ENCODE results near the gene CHD5. TPM values are rescaled to one million over a fixed set of nuclear protein-coding genes. Genes with fewer than 3 reads are reported as not detected.

Gene CHD5
- total RNA-seq, 1 donor: under 0.01 TPM

GRCh38 chr1:6073480-6074053, 106.6 kb downstream of the CHD5 start:
- Histone ChIP-seq H3K4me3 (ENCODE audit: insufficient read depth, low read length) (no peak overlapping the region), H3K4me2 (ENCODE audit: insufficient read depth, low read length) (no peak overlapping the region), H3K36me3 (ENCODE audit: insufficient read depth, low read length) (no peaks in the 10 kb centered on the region), H3K4me1 (ENCODE audit: insufficient read depth, low read length) (no peaks in the 10 kb centered on the region), H3K27ac (ENCODE audit: low read depth, low read length) (no peak overlapping the region), H4K20me1 (ENCODE audit: insufficient read depth, low read length) (no peaks in the 10 kb centered on the region), H3K9me3 (ENCODE audit: low read depth, low read length) (no peaks in the 10 kb centered on the region), H3K27me3 (ENCODE audit: insufficient read depth, low read length) (no peaks in the 10 kb centered on the region), H2AFZ (ENCODE audit: low read length) (no peak overlapping the region), H3K79me2 (ENCODE audit: insufficient read depth, low read length) (no peaks in the 10 kb centered on the region)
- DNase-seq (ENCODE audit: insufficient read length, low spot score, missing footprints): no peak
- TF ChIP-seq, protein P1, sequence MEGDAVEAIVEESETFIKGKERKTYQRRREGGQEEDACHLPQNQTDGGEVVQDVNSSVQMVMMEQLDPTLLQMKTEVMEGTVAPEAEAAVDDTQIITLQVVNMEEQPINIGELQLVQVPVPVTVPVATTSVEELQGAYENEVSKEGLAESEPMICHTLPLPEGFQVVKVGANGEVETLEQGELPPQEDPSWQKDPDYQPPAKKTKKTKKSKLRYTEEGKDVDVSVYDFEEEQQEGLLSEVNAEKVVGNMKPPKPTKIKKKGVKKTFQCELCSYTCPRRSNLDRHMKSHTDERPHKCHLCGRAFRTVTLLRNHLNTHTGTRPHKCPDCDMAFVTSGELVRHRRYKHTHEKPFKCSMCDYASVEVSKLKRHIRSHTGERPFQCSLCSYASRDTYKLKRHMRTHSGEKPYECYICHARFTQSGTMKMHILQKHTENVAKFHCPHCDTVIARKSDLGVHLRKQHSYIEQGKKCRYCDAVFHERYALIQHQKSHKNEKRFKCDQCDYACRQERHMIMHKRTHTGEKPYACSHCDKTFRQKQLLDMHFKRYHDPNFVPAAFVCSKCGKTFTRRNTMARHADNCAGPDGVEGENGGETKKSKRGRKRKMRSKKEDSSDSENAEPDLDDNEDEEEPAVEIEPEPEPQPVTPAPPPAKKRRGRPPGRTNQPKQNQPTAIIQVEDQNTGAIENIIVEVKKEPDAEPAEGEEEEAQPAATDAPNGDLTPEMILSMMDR (IDR thresholded peaks at IDR 0.05; ENCODE audit: extremely low read depth, low read depth, low read length): no peak

DNA sequence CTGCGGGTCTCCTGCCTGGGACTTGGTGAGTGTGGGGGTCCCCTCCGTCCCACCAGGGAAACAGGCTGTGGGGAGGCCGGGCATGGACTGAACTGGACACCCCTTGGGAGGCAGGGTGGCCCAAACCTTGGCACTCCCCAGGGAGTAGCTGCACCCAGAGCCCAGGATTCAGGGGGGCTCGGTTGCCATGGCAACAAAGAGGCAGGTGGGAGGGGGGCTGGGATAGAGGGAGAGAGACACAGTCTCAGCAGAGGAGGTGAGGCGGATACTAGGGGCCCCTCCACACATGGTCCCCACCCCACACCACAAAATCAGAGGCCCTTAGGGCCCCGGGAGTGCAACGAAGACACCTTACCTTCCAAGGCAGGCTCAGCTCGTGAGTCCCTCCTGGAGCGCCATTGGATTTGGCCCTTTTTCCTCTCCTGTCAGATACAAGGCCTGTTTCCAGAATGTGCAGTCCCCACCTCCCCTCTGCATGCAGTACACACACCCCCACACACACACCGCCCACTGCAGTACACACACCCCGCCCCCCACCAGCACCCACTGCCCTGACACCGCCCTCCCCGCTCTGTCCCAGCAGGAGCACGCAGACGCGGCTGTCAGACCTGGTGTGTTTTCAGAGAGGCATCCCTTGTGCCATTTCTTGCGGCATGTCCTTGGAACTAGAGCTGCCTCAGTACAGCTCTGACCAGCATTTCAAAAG, 107.2 kb downstream of the CHD5 start:
- Histone ChIP-seq H3K9me3 (ENCODE audit: low read depth, low read length) (no peaks in the 10 kb centered on the region), H3K4me3 (ENCODE audit: insufficient read depth, low read length) (no peak overlapping the region), H4K20me1 (ENCODE audit: insufficient read depth, low read length) (no peaks in the 10 kb centered on the region), H3K4me2 (ENCODE audit: insufficient read depth, low read length) (no peak overlapping the region), H3K4me1 (ENCODE audit: insufficient read depth, low read length) (no peaks in the 10 kb centered on the region), H3K79me2 (ENCODE audit: insufficient read depth, low read length) (no peaks in the 10 kb centered on the region), H3K27ac (ENCODE audit: low read depth, low read length) (no peak overlapping the region), H3K36me3 (ENCODE audit: insufficient read depth, low read length) (no peaks in the 10 kb centered on the region), H2AFZ (ENCODE audit: low read length) (no peak overlapping the region), H3K27me3 (ENCODE audit: insufficient read depth, low read length) (no peaks in the 10 kb centered on the region)
- no peak for DNase-seq (ENCODE audit: insufficient read length, low spot score, missing footprints)
- TF ChIP-seq, protein P1 (IDR thresholded peaks at IDR 0.05; ENCODE audit: extremely low read depth, low read depth, low read length): no peak

GRCh38 chr1:6071219-6071618, 108.9 kb downstream of the CHD5 start:
- Histone ChIP-seq H3K4me1 (ENCODE audit: insufficient read depth, low read length) (no peaks in the 10 kb centered on the region), H3K4me3 (ENCODE audit: insufficient read depth, low read length) (no peak overlapping the region), H4K20me1 (ENCODE audit: insufficient read depth, low read length) (no peaks in the 10 kb centered on the region), H3K79me2 (ENCODE audit: insufficient read depth, low read length) (no peaks in the 10 kb centered on the region), H3K9me3 (ENCODE audit: low read depth, low read length) (no peaks in the 10 kb centered on the region), H3K27me3 (ENCODE audit: insufficient read depth, low read length) (no peaks in the 10 kb centered on the region), H3K36me3 (ENCODE audit: insufficient read depth, low read length) (no peaks in the 10 kb centered on the region), H3K27ac (ENCODE audit: low read depth, low read length) (no peak overlapping the region), H2AFZ (ENCODE audit: low read length) (no peak overlapping the region), H3K4me2 (ENCODE audit: insufficient read depth, low read length) (no peak overlapping the region)
- DNase-seq (ENCODE audit: insufficient read length, low spot score, missing footprints): no peak
- TF ChIP-seq, protein P1 (IDR thresholded peaks at IDR 0.05; ENCODE audit: extremely low read depth, low read depth, low read length): no peak

DNA sequence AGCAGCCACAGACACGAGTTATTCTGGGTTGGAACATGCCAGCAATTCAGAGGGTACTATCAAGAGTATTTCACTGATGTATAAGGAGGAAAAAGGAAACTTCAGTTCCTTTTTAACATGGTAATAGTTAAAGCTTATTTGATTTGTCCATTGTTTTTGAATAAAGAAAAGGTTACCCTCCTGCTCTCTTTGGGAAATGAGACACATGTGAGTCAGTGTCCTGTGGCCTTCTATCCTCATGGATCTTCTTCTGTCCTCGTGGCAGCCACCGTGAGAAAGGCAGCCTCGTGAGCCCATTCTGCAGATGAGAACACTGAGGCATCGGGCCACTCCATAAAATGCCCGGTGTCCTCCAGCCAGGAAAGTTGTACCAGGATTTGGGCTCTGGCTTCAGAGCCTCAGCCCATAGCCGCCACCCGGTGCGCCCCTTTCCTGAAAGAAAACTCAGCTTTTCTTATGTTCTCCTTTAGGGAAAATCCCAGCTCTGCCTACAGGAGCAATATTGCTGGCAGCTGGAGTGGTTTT, 109.6 kb downstream of the CHD5 start:
- Histone ChIP-seq H2AFZ (ENCODE audit: low read length) (no peak overlapping the region), H3K9me3 (ENCODE audit: low read depth, low read length) (no peaks in the 10 kb centered on the region), H3K4me2 (ENCODE audit: insufficient read depth, low read length) (no peak overlapping the region), H3K27me3 (ENCODE audit: insufficient read depth, low read length) (no peaks in the 10 kb centered on the region), H3K79me2 (ENCODE audit: insufficient read depth, low read length) (no peaks in the 10 kb centered on the region), H3K27ac (ENCODE audit: low read depth, low read length) (no peak overlapping the region), H3K4me3 (ENCODE audit: insufficient read depth, low read length) (no peak overlapping the region), H3K4me1 (ENCODE audit: insufficient read depth, low read length) (no peaks in the 10 kb centered on the region), H3K36me3 (ENCODE audit: insufficient read depth, low read length) (no peaks in the 10 kb centered on the region), H4K20me1 (ENCODE audit: insufficient read depth, low read length) (no peaks in the 10 kb centered on the region)
- DNase-seq (ENCODE audit: insufficient read length, low spot score, missing footprints): no peak
- TF ChIP-seq, protein P1 (IDR thresholded peaks at IDR 0.05; ENCODE audit: extremely low read depth, low read depth, low read length): no peak

All from osteoblast (primary cell).